Activated CD4-positive, alpha-beta memory T cell treated with anti-CD3 and anti-CD28 coated beads for 36 hours (primary cell): ENCODE results near the gene DENND4B. TPM values are rescaled to one million over a fixed set of nuclear protein-coding genes. Genes with fewer than 3 reads are reported as not detected.
A peak's percentile ranks its signal among the peaks of the same experiment; 100 is the strongest.

Source experiments
- CTCF ChIA-PET: fragments of 350-600 bp; sonication (Branson Sonifier 250); formaldehyde crosslinking; loops from one replicate; lab custom pipeline; 2021; ENCODE audit warnings: antibody characterized with exemption, inconsistent platforms; lab: Charles Lee
- POLR2A ChIA-PET: fragments of 350-600 bp; sonication (Branson Sonifier 250); formaldehyde crosslinking; loops from one replicate; lab custom pipeline; 2021; ENCODE audit warnings: antibody characterized with exemption; lab: Charles Lee
- DNase-seq: peaks from one replicate; pipeline ENCODE4 v3.0.0-alpha.2; 2020
- H3K27ac Mint-ChIP-seq: one replicate; pipeline ENCODE4 v1.8.0; 2021; ENCODE audit warnings: mixed read lengths
- H3K27me3 Mint-ChIP-seq: one replicate; pipeline ENCODE4 v1.8.0; 2021; ENCODE audit warnings: mixed read lengths
- H3K36me3 Mint-ChIP-seq: one replicate; pipeline ENCODE4 v1.8.0; 2021; ENCODE audit warnings: mixed read lengths
- H3K4me1 Mint-ChIP-seq: one replicate; pipeline ENCODE4 v1.8.0; 2021; ENCODE audit warnings: low read depth, mixed read lengths
- H3K4me3 Mint-ChIP-seq: one replicate; pipeline ENCODE4 v1.8.0; 2021; ENCODE audit warnings: mild to moderate bottlenecking, mixed read lengths
- H3K9me3 Mint-ChIP-seq: one replicate; pipeline ENCODE4 v1.8.0; 2021; ENCODE audit warnings: mixed read lengths
- intact Hi-C: fragments of 100-400 bp; cut with micrococcal nuclease; formaldehyde crosslinking; loops from one replicate; pipeline ENCODE4 v1.15.1; 2023
- total RNA-seq, 2 experiments: library from RNA; stranded (reverse); gene quantifications; one replicate each; pipeline ENCODE4 v1.2.3, GENCODE V29; 2021

The DENND4B gene
- total RNA-seq, 2 experiments from 2014 or later: 98.1 to 108 TPM

GRCh38 chr1:153959454-153959853 lies 12.9 kb upstream of the DENND4B start:
- intact Hi-C loops: loop anchor here (2.0 to 5.0 kb wide), 2 partner anchors 37 to 327 kb away; partner anchors contain the start of genes CHTOP and GATAD2B
- Mint-ChIP-seq H3K4me1 (peaks cover 49% of the 10 kb centered on the region), H3K27me3 (no peaks in the 10 kb centered on the region), H3K4me3 (no peak overlapping the region), H3K9me3 (no peaks in the 10 kb centered on the region), H3K27ac (peak overlapping the region; percentile 26), H3K36me3 (peaks cover 26% of the 10 kb centered on the region)
- ChIA-PET POLR2A (interaction anchor here (0.7 to 4.1 kb wide), 6 partner anchors 7 to 32 kb away, joined by 3 to 23 read pairs (median 4); partner anchors contain the start of genes CREB3L4, DENND4B and JTB), CTCF (interaction anchor here (1.2 to 2.4 kb wide), 3 partner anchors 8 to 28 kb away, joined by 4 to 13 read pairs (median 6); partner anchors contain the start of genes CREB3L4 and DENND4B)
- DNase-seq: no peak

- peaks cover 50% of the 10 kb centered on the region for H3K4me1 Mint-ChIP-seq
- intact Hi-C loops: loop anchor here (1.0 to 5.0 kb wide), 7 partner anchors 8 to 327 kb away; partner anchors contain the start of genes CHTOP, CREB3L4, GATAD2B and JTB
- no peaks in the 10 kb centered on the region for H3K9me3 Mint-ChIP-seq
- no peaks in the 10 kb centered on the region for H3K27me3 Mint-ChIP-seq
- H3K4me3 Mint-ChIP-seq: peak overlapping the region; percentile 97
- CTCF ChIA-PET: interaction anchor here (1.0 to 2.4 kb wide), 4 partner anchors 9 to 28 kb away, joined by 3 to 13 read pairs (median 5); partner anchors contain the start of genes CREB3L4, DENND4B and RAB13
- peaks cover 31% of the 10 kb centered on the region for H3K36me3 Mint-ChIP-seq
- POLR2A ChIA-PET: interaction anchor here (0.7 to 4.1 kb wide), 7 partner anchors 7 to 33 kb away, joined by 3 to 23 read pairs (median 4); partner anchors contain the start of genes CREB3L4, DENND4B, JTB and RPS27
- peak overlapping the region; percentile 96 for H3K27ac Mint-ChIP-seq
- DNase-seq: no peak
These were observed 12.4 kb upstream of the DENND4B start for GRCh38 chr1:153958961-153959260.

GRCh38 chr1:153958111-153958960 lies 11.8 kb upstream of the DENND4B start, which contains the start of gene CRTC2:
Gene CRTC2 (minus strand): TSS chr1:153958612. CDS start chr1:153958497, 115 bp downstream.
- H3K4me1 Mint-ChIP-seq: peaks cover 51% of the 10 kb centered on the region
- no peaks in the 10 kb centered on the region for H3K9me3 Mint-ChIP-seq
- peak; percentile 99 for DNase-seq
- H3K36me3 Mint-ChIP-seq: peaks cover 33% of the 10 kb centered on the region
- H3K27me3 Mint-ChIP-seq: no peaks in the 10 kb centered on the region
- H3K4me3 Mint-ChIP-seq: peak within 1 kb of the TSS; percentile 97
- H3K27ac Mint-ChIP-seq: peak within 1 kb of the TSS; percentile 96
- CTCF ChIA-PET: interaction anchor here (1.0 to 2.4 kb wide), 4 partner anchors 9 to 29 kb away, joined by 3 to 13 read pairs (median 5); partner anchors contain the start of genes CREB3L4, DENND4B and RAB13
- POLR2A ChIA-PET: interaction anchor here (0.7 to 4.1 kb wide), 8 partner anchors 8 to 36 kb away, joined by 3 to 23 read pairs (median 4); partner anchors contain the start of genes CREB3L4, DENND4B, JTB and RPS27
- intact Hi-C loops: loop anchor here (1.0 to 5.0 kb wide), 7 partner anchors 9 to 326 kb away; partner anchors contain the start of genes CHTOP, CREB3L4, GATAD2B and JTB

GRCh38 chr1:153957744-153958110 lies 11.2 kb upstream of the DENND4B start:
- intact Hi-C loops: loop anchor here (1.0 to 5.0 kb wide), 7 partner anchors 10 to 325 kb away; partner anchors contain the start of genes CHTOP, CREB3L4, GATAD2B and JTB
- peak overlapping the region; percentile 96 for H3K27ac Mint-ChIP-seq

GRCh38 chr1:153956997-153957715 lies 10.6 kb upstream of the DENND4B start:
- ChIA-PET POLR2A (interaction anchor here (0.8 to 4.1 kb wide), 6 partner anchors 9 to 35 kb away, joined by 3 to 23 read pairs (median 4); partner anchors contain the start of genes CREB3L4 and DENND4B), CTCF (interaction anchor here (0.9 to 2.4 kb wide), 6 partner anchors 11 to 323 kb away, joined by 3 to 31 read pairs (median 4); partner anchors contain the start of genes CHTOP, DENND4B, JTB and RAB13)
- intact Hi-C loops: loop anchor here (5.0 kb wide), 1 partner anchor 325 kb away; the partner anchor contains the start of gene CHTOP
- Mint-ChIP-seq H3K4me3 (peak overlapping the region; percentile 97), H3K9me3 (no peaks in the 10 kb centered on the region), H3K27me3 (no peaks in the 10 kb centered on the region), H3K36me3 (peaks cover 36% of the 10 kb centered on the region), H3K27ac (peak overlapping the region; percentile 96), H3K4me1 (peaks cover 46% of the 10 kb centered on the region)
- no peak for DNase-seq

More at GRCh38 chr1:153957744-153958110, 11.2 kb upstream of the DENND4B start:
- peaks cover 51% of the 10 kb centered on the region for H3K4me1 Mint-ChIP-seq
- H3K4me3 Mint-ChIP-seq: peak overlapping the region; percentile 97
- ChIA-PET POLR2A (interaction anchor here (1.2 to 4.1 kb wide), 4 partner anchors 9 to 36 kb away, joined by 3 to 23 read pairs (median 17); partner anchors contain the start of genes CREB3L4 and DENND4B), CTCF (interaction anchor here (1.0 to 2.4 kb wide), 3 partner anchors 11 to 92 kb away, joined by 3 to 31 read pairs (median 13); partner anchors contain the start of gene DENND4B)
- peaks cover 35% of the 10 kb centered on the region for H3K36me3 Mint-ChIP-seq
- no peaks in the 10 kb centered on the region for H3K27me3 Mint-ChIP-seq
- H3K9me3 Mint-ChIP-seq: no peaks in the 10 kb centered on the region
- DNase-seq: peak; percentile 65

- no peaks in the 10 kb centered on the region for H3K27me3 Mint-ChIP-seq
- POLR2A ChIA-PET: interaction anchor here (3.3 kb wide), 1 partner anchor 9 kb away, joined by 21 read pairs; the partner anchor contains the start of gene DENND4B
- peak overlapping the region; percentile 47 for H3K27ac Mint-ChIP-seq
- no peaks in the 10 kb centered on the region for H3K9me3 Mint-ChIP-seq
- H3K36me3 Mint-ChIP-seq: peaks cover 40% of the 10 kb centered on the region
- intact Hi-C loops: loop anchor here (5.0 kb wide), 1 partner anchor 323 kb away; the partner anchor contains the start of gene CHTOP
- DNase-seq: no peak
- CTCF ChIA-PET: interaction anchor here (1.1 kb wide), 1 partner anchor 9 kb away, joined by 4 read pairs; the partner anchor contains the start of gene DENND4B
- peaks cover 33% of the 10 kb centered on the region for H3K4me1 Mint-ChIP-seq
- H3K4me3 Mint-ChIP-seq: no peak overlapping the region
These were observed 8.3 kb upstream of the DENND4B start for GRCh38 chr1:153954826-153955225.

GRCh38 chr1:153953859-153954365 lies 7.4 kb upstream of the DENND4B start:
- H3K9me3 Mint-ChIP-seq: no peaks in the 10 kb centered on the region
- H3K36me3 Mint-ChIP-seq: peaks cover 40% of the 10 kb centered on the region
- ChIA-PET CTCF (interaction anchor here (1.1 to 1.6 kb wide), 2 partner anchors 8 to 33 kb away, joined by 4 to 5 read pairs; partner anchors contain the start of gene DENND4B), POLR2A (interaction anchor here (0.9 kb wide), 1 partner anchor 24 kb away, joined by 3 read pairs; the partner anchor contains the start of gene JTB)
- H3K4me1 Mint-ChIP-seq: peaks cover 31% of the 10 kb centered on the region
- no peak overlapping the region for H3K4me3 Mint-ChIP-seq
- H3K27me3 Mint-ChIP-seq: no peaks in the 10 kb centered on the region
- peak overlapping the region; percentile 47 for H3K27ac Mint-ChIP-seq
- intact Hi-C loops: no loop called here
- no peak for DNase-seq

GRCh38 chr1:153951801-153952200 lies 5.3 kb upstream of the DENND4B start:
- peaks cover 38% of the 10 kb centered on the region for H3K36me3 Mint-ChIP-seq
- intact Hi-C loops: no loop called here
- H3K4me1 Mint-ChIP-seq: peaks cover 26% of the 10 kb centered on the region
- H3K27me3 Mint-ChIP-seq: no peaks in the 10 kb centered on the region
- H3K27ac Mint-ChIP-seq: no peak overlapping the region
- ChIA-PET POLR2A (no interaction called here), CTCF (no interaction called here)
- H3K9me3 Mint-ChIP-seq: no peaks in the 10 kb centered on the region
- H3K4me3 Mint-ChIP-seq: no peak overlapping the region
- no peak for DNase-seq

GRCh38 chr1:153951183-153951582 lies 4.7 kb upstream of the DENND4B start:
- H3K36me3 Mint-ChIP-seq: peaks cover 38% of the 10 kb centered on the region
- ChIA-PET POLR2A (interaction anchor here (0.9 kb wide), 1 partner anchor 11 kb away, joined by 3 read pairs; no protein-coding TSS in a partner anchor), CTCF (interaction anchor here (1.0 kb wide), 1 partner anchor 153 kb away, joined by 3 read pairs; no protein-coding TSS in a partner anchor)
- H3K27ac Mint-ChIP-seq: peak overlapping the region; percentile 16
- H3K4me1 Mint-ChIP-seq: peaks cover 22% of the 10 kb centered on the region
- no peak for DNase-seq
- H3K27me3 Mint-ChIP-seq: no peaks in the 10 kb centered on the region
- intact Hi-C loops: no loop called here
- H3K4me3 Mint-ChIP-seq: no peak overlapping the region
- H3K9me3 Mint-ChIP-seq: no peaks in the 10 kb centered on the region
